ENCODE data around the gene GRK4.

The GRK4 gene

GRCh38 chr4:3071811-3072210 is 108.4 kb downstream of the GRK4 start:
- H3K27ac ChIP-seq = no peak overlapping the region
- no peaks in the 10 kb centered on the region for H3K9me3 ChIP-seq (ENCODE audit: control insufficient read depth, low read length)

GRCh38 chr4:3073158-3074077 is 110.0 kb downstream of the GRK4 start:
- Histone ChIP-seq H3K27me3 (ENCODE audit: control insufficient read depth, insufficient read depth, low read length) (no peaks in the 10 kb centered on the region), H3K9me3 (ENCODE audit: control insufficient read depth, low read length) (no peaks in the 10 kb centered on the region), H3K27ac (peak overlapping the region; percentile 39), H3K4me1 (no peaks in the 10 kb centered on the region), H3K4me3 (ENCODE audit: low read depth, low read length) (peak overlapping the region; percentile 49), H3K4me2 (ENCODE audit: low read length) (peak overlapping the region; percentile 87), H3K9ac (no peak overlapping the region), H3K36me3 (ENCODE audit: control insufficient read depth, insufficient read depth, low read length) (no peaks in the 10 kb centered on the region), H2AFZ (peak overlapping the region; percentile 86), H3K79me2 (peaks cover 6% of the 10 kb centered on the region)
- no peak for TF ChIP-seq CTCF (IDR thresholded peaks at IDR 0.05)

More at GRCh38 chr4:3071811-3072210, 108.4 kb downstream of the GRK4 start:
- TF ChIP-seq CTCF (IDR thresholded peaks at IDR 0.05) = no peak
- H3K36me3 ChIP-seq (ENCODE audit: control insufficient read depth, insufficient read depth, low read length) = no peaks in the 10 kb centered on the region
- no peaks in the 10 kb centered on the region for H3K27me3 ChIP-seq (ENCODE audit: control insufficient read depth, insufficient read depth, low read length)
- H2AFZ ChIP-seq = no peak overlapping the region
- no peak overlapping the region for H3K4me2 ChIP-seq (ENCODE audit: low read length)
- no peak overlapping the region for H3K9ac ChIP-seq
- no peaks in the 10 kb centered on the region for H3K79me2 ChIP-seq
- H3K4me3 ChIP-seq (ENCODE audit: low read depth, low read length) = no peak overlapping the region
- H3K4me1 ChIP-seq = no peaks in the 10 kb centered on the region

- Histone ChIP-seq H2AFZ (peak within 1 kb of the TSS; percentile 86), H3K4me1 (no peaks in the 10 kb centered on the region), H3K9me3 (ENCODE audit: control insufficient read depth, low read length) (no peaks in the 10 kb centered on the region), H3K4me2 (ENCODE audit: low read length) (peak within 1 kb of the TSS; percentile 87), H3K36me3 (ENCODE audit: control insufficient read depth, insufficient read depth, low read length) (no peaks in the 10 kb centered on the region), H3K4me3 (ENCODE audit: low read depth, low read length) (peak within 1 kb of the TSS; percentile 82), H3K9ac (no peak within 1 kb of the TSS), H3K27me3 (ENCODE audit: control insufficient read depth, insufficient read depth, low read length) (no peaks in the 10 kb centered on the region), H3K27ac (peak within 1 kb of the TSS; percentile 73), H3K79me2 (peaks cover 13% of the 10 kb centered on the region)
- TF ChIP-seq CTCF (IDR thresholded peaks at IDR 0.05) = peak; percentile 22
Measured at GRCh38 chr4:3074078-3074845, 110.9 kb downstream of the GRK4 start, which contains the start of the genes HTT and HTT-AS. TSS of gene HTT (plus strand) at chr4:3074681. CDS start at chr4:3074826, 145 bp downstream. TSS of gene HTT-AS (minus strand) at chr4:3074538.

GRCh38 chr4:3074846-3075651 is 111.7 kb downstream of the GRK4 start:
- H3K27me3 ChIP-seq (ENCODE audit: control insufficient read depth, insufficient read depth, low read length) = no peaks in the 10 kb centered on the region
- H3K79me2 ChIP-seq = peaks cover 19% of the 10 kb centered on the region
- no peak overlapping the region for H3K9ac ChIP-seq
- H3K9me3 ChIP-seq (ENCODE audit: control insufficient read depth, low read length) = no peaks in the 10 kb centered on the region
- no peaks in the 10 kb centered on the region for H3K4me1 ChIP-seq
- H3K27ac ChIP-seq = peak overlapping the region; percentile 73
- peak overlapping the region; percentile 81 for H3K4me2 ChIP-seq (ENCODE audit: low read length)
- H3K36me3 ChIP-seq (ENCODE audit: control insufficient read depth, insufficient read depth, low read length) = no peaks in the 10 kb centered on the region
- H3K4me3 ChIP-seq (ENCODE audit: low read depth, low read length) = peak overlapping the region; percentile 82
- TF ChIP-seq CTCF (IDR thresholded peaks at IDR 0.05) = no peak
- peak overlapping the region; percentile 67 for H2AFZ ChIP-seq
